ENCODE data around the gene C1QTNF6. TPM values are rescaled to one million over a fixed set of nuclear protein-coding genes. Genes with fewer than 3 reads are reported as not detected.
A peak's percentile ranks its signal among the peaks of the same experiment; 100 is the strongest.

The C1QTNF6 gene
- total RNA-seq, 1 donor: 11.9 TPM

GRCh38 chr22:37218399-37218770, 30.3 kb upstream of the C1QTNF6 start:
- H3K4me2 ChIP-seq (ENCODE audit: insufficient read depth, low read length): no peak overlapping the region
- no peaks in the 10 kb centered on the region for H3K9me3 ChIP-seq (ENCODE audit: low read depth, low read length)
- no peaks in the 10 kb centered on the region for H3K79me2 ChIP-seq (ENCODE audit: insufficient read depth, low read length)
- no peak overlapping the region for H2AFZ ChIP-seq (ENCODE audit: low read length)
- H3K27me3 ChIP-seq (ENCODE audit: insufficient read depth, low read length): peaks cover 26% of the 10 kb centered on the region
- H3K36me3 ChIP-seq (ENCODE audit: insufficient read depth, low read length): no peaks in the 10 kb centered on the region
- H3K27ac ChIP-seq (ENCODE audit: low read depth, low read length): no peak overlapping the region
- H3K4me1 ChIP-seq (ENCODE audit: insufficient read depth, low read length): no peaks in the 10 kb centered on the region
- DNase-seq (ENCODE audit: insufficient read length, low spot score, missing footprints): no peak
- H4K20me1 ChIP-seq (ENCODE audit: insufficient read depth, low read length): no peaks in the 10 kb centered on the region
- no peak overlapping the region for H3K4me3 ChIP-seq (ENCODE audit: insufficient read depth, low read length)
- no peak for TF ChIP-seq CTCF (IDR thresholded peaks at IDR 0.05; ENCODE audit: extremely low read depth, low read depth, low read length)

GRCh38 chr22:37215890-37216289, 27.8 kb upstream of the C1QTNF6 start:
- H3K4me2 ChIP-seq (ENCODE audit: insufficient read depth, low read length): no peak overlapping the region
- H2AFZ ChIP-seq (ENCODE audit: low read length): no peak overlapping the region
- TF ChIP-seq CTCF (IDR thresholded peaks at IDR 0.05; ENCODE audit: extremely low read depth, low read depth, low read length): no peak
- H3K27ac ChIP-seq (ENCODE audit: low read depth, low read length): no peak overlapping the region
- no peaks in the 10 kb centered on the region for H3K79me2 ChIP-seq (ENCODE audit: insufficient read depth, low read length)
- H3K27me3 ChIP-seq (ENCODE audit: insufficient read depth, low read length): peaks cover 41% of the 10 kb centered on the region
- H3K4me3 ChIP-seq (ENCODE audit: insufficient read depth, low read length): no peak overlapping the region
- peaks cover 3% of the 10 kb centered on the region for H4K20me1 ChIP-seq (ENCODE audit: insufficient read depth, low read length)
- no peak for DNase-seq (ENCODE audit: insufficient read length, low spot score, missing footprints)
- H3K4me1 ChIP-seq (ENCODE audit: insufficient read depth, low read length): peaks cover 7% of the 10 kb centered on the region
- H3K9me3 ChIP-seq (ENCODE audit: low read depth, low read length): no peaks in the 10 kb centered on the region
- H3K36me3 ChIP-seq (ENCODE audit: insufficient read depth, low read length): no peaks in the 10 kb centered on the region

- H3K27me3 ChIP-seq (ENCODE audit: insufficient read depth, low read length): peaks cover 45% of the 10 kb centered on the region
Observed at GRCh38 chr22:37214731-37215030, 26.6 kb upstream of the C1QTNF6 start.

More at GRCh38 chr22:37214731-37215030, 26.6 kb upstream of the C1QTNF6 start:
- Histone ChIP-seq H3K4me2 (ENCODE audit: insufficient read depth, low read length) (no peak overlapping the region), H3K4me1 (ENCODE audit: insufficient read depth, low read length) (peaks cover 7% of the 10 kb centered on the region), H3K36me3 (ENCODE audit: insufficient read depth, low read length) (no peaks in the 10 kb centered on the region), H3K79me2 (ENCODE audit: insufficient read depth, low read length) (no peaks in the 10 kb centered on the region), H4K20me1 (ENCODE audit: insufficient read depth, low read length) (peaks cover 3% of the 10 kb centered on the region), H3K4me3 (ENCODE audit: insufficient read depth, low read length) (no peak overlapping the region), H3K27ac (ENCODE audit: low read depth, low read length) (no peak overlapping the region), H3K9me3 (ENCODE audit: low read depth, low read length) (no peaks in the 10 kb centered on the region), H2AFZ (ENCODE audit: low read length) (no peak overlapping the region)
- TF ChIP-seq CTCF (IDR thresholded peaks at IDR 0.05; ENCODE audit: extremely low read depth, low read depth, low read length): no peak
- DNase-seq (ENCODE audit: insufficient read length, low spot score, missing footprints): peak; percentile 11
